ENCODE data around the gene CPSF4L.

GRCh38 chr17:73261617-73261951 is at the start of gene CPSF4L:
- TF ChIP-seq, protein P1, sequence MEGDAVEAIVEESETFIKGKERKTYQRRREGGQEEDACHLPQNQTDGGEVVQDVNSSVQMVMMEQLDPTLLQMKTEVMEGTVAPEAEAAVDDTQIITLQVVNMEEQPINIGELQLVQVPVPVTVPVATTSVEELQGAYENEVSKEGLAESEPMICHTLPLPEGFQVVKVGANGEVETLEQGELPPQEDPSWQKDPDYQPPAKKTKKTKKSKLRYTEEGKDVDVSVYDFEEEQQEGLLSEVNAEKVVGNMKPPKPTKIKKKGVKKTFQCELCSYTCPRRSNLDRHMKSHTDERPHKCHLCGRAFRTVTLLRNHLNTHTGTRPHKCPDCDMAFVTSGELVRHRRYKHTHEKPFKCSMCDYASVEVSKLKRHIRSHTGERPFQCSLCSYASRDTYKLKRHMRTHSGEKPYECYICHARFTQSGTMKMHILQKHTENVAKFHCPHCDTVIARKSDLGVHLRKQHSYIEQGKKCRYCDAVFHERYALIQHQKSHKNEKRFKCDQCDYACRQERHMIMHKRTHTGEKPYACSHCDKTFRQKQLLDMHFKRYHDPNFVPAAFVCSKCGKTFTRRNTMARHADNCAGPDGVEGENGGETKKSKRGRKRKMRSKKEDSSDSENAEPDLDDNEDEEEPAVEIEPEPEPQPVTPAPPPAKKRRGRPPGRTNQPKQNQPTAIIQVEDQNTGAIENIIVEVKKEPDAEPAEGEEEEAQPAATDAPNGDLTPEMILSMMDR (IDR thresholded peaks at IDR 0.05; ENCODE audit: insufficient read depth, low read depth, low read length) = no peak
- no peak for TF ChIP-seq EZH2 (IDR thresholded peaks at IDR 0.05; ENCODE audit: insufficient read depth, low read length)

All from astrocyte (in vitro differentiated cells and primary cell).